Stimulated activated CD8-positive, alpha-beta memory T cell treated with anti-CD3 and anti-CD28 coated beads, Interleukin-2, amount 100 ng/mL, for 48 hours (primary cell): ENCODE results near the gene TBC1D22A.

Experiments
- DNase-seq, 2 donors: peaks; one replicate each; pipeline ENCODE4 v3.0.0-alpha.2; 2020; ENCODE audit warnings: low read depth in 2 of 2

TBC1D22A gene

DNA sequence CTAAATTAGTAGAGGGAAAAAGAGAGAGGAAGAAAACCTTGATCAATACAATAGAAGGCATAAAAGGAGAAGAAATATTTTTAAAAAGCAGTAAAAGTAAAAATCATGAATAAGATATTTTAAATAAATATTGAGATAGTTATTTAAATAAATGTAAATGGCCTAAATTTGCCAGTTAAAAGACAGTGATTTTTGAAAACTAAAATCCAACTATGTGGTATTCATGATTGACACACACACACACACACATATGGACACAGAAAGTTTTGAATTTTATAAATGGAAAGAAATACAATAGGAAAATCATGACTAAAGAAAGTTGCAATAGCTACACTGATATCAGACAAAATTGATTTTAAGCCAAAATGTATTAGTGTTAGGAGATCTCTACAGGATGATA lies 313.1 kb downstream of the TBC1D22A start:
- DNase-seq, result no peak

DNA sequence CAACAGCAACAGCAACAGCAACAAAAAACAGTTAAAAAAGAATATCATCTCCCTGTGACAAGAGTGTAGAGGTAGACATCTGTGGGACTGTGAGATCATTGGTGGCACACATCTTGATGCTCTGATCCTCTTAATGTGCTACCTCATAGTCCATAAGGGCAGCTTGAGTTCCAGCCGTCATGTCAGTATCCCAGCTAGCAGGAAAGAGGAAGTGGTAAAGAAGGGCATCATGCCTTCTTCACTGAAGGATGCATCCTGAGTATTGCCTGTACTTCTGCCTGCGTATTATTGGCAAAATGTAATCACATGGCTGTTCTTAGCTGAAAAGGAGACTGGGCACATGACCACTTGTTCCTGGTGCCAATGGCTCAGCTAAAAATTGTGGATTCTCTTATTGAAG lies 314.3 kb downstream of the TBC1D22A start:
- no peak for DNase-seq

DNA sequence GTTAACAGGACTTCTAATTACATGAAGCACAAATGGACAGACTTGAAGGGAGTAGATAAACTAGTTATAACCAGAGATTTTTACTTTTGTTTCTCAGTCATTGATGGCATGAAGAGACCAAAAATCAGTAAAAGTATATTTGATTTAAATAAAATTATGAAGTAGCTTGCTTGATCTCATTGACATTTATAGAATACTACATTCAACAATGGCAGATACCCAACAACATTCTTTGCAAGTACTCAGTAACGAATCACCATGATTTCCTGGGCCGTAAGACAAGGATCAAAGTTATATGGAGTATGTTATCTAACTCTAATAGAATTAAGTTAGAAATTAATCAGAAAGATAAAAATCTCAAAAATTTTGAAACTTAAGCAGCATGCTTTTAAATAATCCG lies 317.6 kb downstream of the TBC1D22A start:
- no peak for DNase-seq

DNA sequence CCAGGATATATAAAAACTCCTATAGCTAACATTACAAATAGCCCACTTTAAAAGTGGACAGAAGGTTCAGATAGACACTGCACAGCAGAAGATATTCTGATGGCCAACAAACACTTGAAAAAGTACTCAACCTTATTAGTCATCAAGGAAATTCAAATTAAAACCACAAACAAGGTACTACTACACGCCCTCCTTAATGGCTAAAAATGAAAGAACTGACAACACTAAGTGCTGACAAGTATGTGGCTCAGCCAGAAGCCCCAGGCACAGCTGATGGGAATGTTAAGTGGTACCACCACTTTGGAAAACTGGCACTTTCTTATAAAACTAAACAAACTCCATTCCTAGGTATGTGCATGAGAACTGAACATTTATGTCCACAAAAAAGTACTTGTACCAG lies 320.1 kb downstream of the TBC1D22A start:
- DNase-seq, result no peak

DNA sequence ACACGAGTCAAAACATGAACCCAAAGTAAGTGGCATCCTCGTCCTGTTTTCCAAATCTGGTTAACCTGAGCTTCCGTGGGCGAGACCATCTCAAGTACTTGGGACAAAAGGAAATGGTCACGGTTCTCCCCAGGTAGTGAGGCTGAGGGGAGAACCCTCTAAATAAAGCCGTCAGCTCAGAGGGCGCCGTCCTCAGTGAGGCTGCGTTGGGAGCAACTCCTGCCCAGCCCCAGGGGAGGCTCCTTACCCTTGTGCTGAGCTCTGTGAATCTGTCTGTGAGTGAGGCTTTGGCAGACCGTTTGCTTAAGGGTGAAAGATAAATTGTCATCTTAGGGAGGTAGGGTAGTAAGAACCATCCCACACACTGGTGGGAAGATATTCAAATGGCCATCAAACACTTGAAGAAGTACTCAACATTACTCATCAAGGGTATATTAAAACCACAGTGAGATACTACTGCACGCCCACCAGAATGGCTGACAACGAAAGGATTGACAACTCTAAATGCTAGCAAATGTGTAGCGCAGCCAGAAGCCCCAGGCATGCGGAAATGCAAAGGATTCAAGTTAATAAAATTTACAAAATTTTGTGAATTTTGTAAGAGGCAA lies 321.0 kb downstream of the TBC1D22A start:
- DNase-seq, result no peak

DNA sequence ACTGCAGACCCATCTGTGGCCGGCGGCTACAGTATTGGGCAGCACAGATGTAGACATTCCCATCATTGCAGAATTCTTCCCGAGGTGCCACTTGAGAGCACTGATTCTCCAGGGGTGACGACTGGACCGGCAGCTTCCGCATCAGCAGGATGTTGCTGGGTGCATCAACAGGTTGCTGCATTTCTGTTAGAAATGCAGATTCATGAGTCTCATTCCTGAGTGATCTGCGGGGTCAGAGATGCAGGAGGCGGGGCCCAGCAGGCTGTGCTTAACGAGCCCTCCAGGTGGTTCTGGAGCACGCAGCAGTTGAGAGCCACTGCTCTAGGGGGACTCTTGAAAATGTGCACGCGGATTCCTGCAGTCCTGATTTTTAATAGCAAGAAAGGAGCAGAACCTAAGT lies 321.8 kb downstream of the TBC1D22A start:
- DNase-seq, result no peak

DNA sequence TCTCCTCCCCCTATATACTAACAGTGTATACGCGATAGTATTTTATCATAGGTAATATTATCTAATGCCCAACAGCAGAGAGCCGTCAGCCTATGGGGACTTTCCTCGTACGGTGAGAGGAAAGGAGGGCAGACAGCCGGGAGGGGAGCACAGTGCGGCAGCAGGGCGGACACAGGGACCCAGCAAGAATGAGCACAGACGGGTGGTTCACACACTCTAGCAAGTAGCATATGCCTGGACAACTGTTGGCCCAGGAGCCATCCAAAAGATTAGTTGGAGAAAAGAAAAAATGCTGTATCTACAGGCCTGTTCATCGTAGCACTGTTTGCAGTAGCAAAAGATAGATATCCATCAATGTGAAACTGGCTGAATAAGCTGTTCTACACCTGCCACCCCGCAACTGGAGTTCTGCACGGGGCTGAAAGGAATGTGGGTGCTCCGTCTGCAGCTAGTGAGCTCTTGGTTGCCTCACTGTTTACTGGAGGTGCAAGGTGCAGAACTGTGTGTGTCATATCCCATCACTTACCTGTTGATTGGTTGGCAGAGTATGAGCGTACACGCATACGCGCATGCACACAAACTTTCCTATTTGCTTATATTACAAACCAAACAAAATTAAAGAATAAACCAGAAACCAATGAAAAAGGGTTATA lies 324.3 kb downstream of the TBC1D22A start:
- no peak for DNase-seq

DNA sequence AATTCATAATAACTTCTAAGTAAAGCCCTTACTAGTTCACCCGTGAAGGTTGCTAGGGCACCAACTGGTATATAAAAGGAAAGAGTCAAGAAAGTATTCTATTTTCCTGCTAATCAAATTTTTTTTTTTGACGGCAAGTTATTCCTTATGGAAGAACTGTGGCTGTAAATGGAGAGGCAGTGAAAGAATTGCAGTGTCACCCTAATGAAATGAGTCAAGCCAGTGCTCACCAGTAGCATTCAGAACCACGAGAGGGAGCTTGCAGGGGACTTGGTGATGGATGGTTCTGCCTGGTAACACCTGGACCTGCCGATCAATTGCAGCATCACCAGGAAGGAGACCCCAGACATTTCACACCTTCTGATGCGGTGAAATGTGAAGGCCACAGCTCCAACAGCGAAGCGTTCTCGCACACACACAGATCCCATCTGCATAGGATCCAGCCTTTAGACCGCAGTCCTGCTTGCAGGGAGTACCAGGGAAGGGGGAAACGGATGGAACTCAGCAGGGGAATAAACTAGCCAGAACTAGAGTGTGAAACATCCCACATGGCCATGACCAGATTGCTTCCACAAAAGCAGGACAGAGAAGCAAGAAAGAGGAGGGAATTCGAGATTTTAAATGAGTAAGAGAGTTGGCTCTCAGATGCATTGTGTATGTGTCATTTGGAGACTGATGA lies 326.2 kb downstream of the TBC1D22A start:
- no peak for DNase-seq

DNA sequence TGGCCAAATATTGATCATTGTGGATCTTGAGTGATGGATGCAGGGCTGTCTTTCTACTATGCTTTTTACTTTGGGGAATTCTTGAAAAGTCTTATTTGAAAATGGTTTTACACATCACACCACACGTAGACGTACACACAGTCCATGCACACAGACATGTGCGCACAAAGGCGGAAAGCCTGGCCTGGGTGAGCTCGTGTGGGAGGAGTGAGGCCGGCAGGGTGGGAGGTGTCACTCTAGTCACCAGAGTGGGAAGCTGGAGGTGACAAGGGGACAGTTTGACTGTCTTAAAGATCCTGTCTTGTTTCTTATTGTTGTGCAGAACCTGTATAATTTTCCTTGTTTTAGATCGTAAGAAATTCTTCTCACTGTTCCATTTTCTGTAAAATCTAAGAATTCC lies 326.9 kb downstream of the TBC1D22A start:
- no peak for DNase-seq

DNA sequence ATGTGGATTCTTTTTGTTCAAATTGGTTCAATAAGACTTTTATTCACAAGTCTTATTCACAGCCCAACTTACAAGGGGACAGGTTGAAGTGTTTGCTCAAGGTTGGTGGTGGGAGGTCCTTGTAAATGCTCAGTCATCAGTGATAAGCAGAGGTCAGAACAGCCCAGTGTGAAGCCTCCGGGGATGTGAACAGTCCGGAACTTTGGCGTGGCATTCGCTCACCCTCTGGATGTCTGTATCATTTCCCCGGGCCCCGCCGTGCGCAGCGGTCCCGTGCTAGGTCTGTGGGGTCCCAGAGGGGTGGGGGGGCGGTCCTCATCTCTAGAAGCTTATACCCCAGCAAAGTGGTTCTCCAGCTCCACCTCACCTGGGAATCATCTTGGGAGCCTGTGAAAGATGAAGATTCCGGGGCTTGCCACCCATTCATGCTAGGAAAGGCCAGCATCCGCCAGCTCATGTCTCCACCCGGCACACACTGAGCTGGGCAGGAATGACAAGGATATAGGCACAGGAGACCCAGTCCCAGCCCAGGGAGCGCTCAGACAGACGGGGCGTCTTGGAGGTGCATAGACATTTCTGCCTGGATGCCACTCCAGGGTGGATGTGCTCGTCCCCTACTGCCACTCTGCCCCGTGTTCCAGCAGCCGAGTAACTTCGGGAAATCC lies 327.5 kb downstream of the TBC1D22A start:
- no peak for DNase-seq

DNA sequence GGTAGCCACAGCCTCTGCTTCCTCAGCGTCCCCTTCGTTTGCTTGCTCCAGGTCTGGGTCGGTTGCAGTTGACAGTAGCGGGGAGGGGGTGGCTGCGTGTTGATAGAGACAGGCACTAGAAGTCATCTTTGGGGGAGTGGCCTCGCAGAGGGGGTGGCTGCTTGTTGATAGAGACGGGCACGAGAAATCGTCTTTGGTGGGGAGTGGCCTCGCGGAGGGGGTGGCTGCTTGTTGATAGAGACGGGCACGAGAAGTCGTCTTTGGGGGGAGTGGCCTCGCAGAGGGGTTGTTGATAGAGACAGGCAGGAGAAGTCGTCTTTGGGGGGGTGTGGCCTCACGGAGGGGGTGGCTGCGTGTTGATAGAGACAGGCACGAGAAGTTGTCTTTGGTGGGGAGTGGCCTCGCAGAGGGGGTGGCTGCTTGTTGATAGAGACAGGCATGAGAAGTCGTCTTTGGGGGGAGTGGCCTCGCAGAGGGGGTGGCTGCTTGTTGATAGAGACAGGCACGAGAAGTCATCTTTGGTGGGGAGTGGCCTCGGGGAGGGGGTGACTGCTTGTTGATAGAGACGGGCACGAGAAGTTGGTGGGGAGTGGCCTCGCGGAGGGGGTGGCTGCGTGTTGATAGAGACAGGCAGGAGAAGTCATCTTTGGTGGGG lies 328.3 kb downstream of the TBC1D22A start:
- DNase-seq, result no peak

DNA sequence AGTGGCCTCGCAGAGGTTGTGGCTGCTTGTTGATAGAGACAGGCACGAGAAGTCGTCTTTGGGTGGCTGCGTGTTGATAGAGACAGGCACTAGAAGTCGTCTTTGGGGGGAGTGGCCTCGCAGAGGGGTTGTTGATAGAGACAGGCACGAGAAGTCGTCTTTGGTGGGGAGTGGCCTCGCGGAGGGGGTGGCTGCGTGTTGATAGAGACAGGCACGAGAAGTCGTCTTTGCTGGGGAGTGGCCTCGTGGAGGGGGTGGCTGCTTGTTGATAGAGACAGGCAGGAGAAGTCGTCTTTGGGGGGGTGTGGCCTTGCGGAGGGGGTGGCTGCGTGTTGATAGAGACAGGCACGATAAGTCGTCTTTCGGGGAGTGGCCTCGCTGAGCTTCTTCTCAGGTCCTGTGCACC lies 328.8 kb downstream of the TBC1D22A start:
- no peak for DNase-seq

DNA sequence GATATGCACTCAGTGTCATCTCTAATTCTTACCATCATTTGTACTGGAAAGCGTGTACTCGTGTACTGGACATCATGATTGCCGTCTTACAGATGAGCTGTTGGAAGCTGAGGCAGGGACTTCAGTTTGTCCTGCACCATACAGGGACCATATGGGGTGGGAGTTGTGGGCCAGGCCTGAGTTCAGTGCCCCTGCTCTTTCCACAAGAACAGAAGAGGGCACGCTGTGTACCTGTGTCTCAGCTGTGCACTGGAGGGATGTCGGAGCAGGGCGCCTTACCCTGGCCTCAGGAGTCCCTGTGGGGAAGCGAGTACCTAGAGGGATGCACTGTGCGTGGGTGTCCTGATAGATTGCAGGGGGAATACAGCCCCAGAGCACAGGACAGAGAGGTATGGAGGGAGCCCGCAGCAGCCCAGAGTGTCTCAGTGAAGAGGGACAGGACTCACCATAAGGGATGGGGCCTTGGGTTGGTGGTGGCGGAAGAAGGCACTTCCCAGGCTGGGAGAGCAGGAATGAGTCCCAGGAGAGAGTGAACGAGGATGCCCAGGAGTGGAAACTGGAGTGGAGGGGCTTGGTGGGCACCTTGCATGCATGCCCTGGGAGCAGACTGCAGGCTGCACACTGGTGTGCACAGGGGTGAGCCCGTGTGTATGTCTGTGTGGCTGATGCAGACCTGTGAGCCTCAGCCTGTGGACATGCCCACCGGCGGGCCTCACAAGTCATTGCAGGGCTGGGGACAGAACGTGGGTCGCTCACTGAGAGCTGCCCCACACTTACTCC lies 329.7 kb downstream of the TBC1D22A start:
- DNase-seq, result no peak

DNA sequence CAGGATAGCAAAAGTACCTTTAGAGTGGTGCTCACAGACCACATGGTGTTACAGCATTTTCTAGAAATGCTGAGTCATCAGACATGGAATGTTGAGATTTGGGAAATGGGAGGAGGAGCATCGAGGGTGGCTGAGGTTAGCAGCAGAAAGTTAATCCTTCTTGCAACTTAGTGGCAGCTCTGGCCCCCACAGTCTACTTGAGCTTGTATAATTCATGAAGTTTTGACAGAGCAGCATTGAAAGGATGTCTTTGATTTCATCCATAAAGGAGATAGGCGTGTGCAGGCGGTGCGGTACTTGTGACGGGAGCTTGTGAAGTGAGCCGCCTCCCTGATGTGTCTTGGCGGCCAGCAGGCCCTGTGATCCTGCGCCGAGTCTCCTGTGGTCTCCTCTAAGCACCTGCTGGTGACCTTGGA lies 330.5 kb downstream of the TBC1D22A start:
- DNase-seq, result no peak

DNA sequence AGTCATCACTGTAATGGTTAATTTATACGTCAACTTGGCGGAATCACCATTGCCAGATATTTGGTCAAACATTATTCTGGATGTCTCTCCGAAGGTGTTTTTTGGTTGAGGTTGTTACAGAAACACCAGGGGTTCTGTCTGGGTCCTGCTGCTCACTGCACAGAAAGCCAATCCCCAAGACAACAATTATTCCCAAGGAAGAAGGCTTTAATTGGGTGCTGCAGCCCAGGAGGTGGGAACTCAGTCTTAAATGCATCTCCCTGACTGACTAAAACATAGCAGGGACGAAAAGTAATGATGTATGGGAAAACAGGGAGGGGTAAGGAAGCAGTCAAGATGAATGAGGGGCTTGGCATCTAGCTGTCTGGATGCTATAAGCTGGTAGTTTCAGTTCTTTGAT lies 331.3 kb downstream of the TBC1D22A start:
- no peak for DNase-seq

DNA sequence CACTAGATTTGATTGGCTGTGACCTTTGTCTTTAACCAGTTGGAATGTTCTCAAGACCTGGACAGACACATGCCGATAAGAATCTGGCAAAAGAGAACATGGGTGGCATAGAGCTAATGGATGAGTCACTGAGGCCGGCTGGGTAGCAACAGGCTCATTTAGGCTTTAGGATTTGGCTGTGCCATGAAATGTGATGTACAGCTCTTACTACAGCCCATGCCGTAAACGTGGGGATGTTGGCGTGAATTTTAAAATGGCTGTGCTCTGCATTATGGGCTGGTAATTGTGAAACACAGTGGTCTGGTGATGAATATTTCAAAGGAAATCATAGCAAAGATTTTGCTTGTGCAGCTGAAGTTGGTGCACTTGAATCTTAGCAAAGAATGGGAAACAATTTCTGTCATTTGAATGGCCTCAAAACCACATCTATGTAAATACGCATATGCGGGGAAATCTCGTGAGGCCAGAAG lies 332.4 kb downstream of the TBC1D22A start:
- DNase-seq, result no peak

DNA sequence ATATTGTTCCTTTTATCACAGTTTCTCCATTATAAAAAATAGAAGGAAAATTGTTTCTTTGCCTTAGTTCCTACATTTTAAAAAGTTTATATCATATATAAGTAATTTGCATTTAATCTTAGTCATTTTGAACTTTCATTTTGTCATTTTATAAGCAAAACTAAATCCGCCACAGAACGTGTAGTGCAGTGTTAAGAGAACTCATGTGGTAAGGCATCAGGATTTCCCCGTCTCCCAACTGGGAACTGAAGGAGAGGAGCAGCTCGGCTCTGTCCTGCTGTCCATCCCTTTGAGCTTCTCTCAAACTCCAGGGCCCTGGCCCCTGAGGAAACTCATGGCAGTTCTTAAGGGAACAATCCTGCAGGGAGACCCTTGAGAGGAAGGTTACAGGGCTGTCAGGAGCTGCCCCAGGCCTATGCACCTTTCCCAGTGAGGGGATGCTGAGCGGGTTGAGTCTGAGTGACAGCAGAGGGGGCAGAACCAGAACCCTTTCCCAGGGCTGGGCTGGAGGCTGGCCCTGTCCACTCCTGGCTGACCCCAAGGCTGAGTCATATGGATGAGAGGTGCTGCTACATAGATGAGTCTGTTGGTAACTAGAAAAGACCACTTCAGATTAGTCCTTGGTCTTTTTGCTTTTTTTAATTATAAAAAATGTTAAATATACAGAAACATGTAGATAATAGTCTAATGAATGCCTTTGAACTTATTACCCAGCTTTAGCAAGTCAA lies 333.1 kb downstream of the TBC1D22A start:
- DNase-seq, result no peak

DNA sequence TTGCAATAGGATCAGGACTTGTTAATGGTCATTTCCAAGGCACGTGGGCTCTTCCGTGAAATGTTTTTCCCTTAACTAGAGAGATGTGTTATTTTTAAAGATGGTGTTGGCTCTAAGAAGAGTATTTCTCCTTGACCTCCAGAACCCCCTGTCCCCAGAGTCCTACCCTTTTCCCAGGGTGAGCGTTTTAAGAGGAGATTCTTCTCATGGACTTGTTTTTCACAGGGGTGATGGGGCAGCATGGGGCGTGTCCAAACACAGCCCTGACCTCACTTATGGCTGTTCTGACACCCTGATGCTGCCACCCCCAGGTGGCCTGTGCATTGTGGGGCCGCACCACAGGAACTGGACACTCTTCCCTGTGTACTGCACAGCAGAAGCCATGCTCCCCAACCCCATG lies 335.7 kb downstream of the TBC1D22A start:
- DNase-seq, result no peak

DNA sequence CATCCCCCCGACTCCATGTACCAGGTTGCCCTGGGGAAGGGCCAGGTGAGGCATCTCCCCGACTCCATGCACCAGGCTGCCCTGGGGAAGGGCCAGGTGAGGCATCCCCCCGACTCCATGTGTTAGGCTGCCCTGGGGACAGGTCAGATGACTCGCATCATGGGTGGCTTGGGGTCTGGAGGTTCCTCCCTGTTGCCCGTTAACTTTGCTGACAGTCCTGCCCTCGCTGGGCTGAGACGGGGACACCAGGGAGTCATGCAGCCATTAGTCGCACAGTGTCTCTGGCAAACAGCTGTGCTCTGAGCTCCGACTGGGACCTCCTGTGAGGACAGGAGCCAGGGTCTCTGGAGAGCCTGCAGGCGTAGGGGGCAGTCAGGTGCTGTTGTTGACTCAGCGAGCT lies 336.1 kb downstream of the TBC1D22A start:
- no peak for DNase-seq

DNA sequence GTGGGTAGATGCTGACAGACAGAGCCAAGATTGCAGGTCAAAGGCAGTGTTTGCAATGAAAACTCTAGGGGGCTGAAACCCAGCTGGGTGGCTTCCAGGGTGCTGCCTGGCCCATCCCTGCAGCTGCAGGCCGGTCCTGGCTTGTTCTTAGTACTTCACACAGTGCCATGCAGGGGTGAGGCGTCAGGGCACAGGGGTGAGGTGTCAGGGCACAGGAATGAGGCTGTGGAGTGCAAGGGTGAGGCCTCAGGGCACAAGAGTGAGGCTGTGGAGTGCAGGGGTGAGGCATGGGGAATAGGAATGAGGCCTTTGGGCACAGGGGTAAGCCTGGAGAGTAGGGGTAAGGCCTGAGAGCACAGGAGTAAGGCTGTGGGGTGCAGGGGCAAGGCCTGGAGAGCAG lies 337.6 kb downstream of the TBC1D22A start:
- DNase-seq, result no peak
